ENCODE measurements around the gene ENTPD8.

Gene ENTPD8

DNA sequence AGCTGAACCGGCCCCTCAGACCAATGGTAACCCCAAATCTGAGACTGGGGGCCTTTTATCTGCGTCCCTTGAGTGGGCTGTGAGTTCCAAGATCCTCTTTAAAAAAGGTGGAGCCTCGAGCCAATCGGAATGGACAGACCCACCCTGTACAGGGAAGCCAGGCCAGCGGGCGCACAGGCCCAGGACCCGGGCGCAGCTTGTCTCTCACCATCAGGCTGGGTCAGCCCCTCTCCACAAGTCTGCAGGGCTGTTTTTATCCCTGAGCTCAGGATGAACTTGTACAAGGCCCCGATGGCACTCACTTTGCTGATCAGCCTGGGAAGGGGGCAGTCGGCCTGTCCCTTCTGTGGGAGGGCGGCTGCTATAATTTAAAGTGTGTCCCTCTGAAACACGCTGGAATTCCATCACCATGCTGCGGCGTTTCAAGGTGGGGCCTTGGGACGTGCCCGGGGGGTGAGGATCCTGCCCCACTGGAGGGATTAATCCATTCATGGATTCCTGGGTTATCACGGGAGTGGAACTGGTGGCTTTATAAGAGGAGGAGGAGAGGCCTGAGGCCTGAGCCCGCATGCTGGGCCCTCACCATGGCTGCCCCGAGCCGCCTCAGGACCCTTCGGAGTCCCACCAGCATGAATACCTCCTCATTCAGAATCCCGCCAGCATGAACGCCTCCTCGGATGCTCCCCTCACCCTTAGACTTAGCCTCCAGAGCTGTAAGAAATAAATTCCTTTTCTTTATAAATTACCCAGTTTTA lies 32.3 kb downstream of the ENTPD8 start:
- DNase-seq: no peak

DNA sequence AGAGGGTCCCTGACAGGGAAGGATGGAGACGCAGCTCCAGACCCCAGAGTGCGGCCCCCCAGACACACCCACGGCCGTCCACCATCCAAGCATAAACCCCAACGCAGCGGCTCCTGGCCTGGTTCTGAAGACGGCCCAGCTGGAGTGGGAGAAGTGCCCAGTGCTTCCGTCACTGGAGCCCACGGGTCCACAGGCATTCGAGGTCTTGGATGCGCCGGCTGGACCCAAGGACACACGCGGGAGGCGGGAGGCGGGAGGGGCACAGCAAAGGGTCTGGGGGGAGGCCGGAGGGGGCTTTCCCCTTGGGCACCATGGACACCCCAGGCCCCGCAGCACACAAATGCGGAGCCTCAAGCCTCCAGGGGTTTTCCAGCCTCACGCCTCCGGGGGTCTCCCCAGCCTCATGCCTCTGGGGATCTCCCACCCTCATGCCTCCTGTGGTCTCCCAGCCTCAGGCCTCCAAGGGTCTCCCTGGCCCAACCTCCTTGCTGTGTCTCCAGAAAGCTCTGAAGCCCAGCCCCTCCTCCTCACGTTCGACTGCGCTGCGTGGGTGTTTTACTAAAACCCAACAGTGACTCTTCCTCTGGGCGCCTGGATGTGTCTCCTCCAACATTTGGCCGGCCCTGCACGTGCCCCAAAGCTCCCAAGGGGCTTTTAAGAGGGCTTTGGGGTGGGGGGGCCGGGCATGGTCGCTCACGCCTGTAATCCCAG lies 33.4 kb downstream of the ENTPD8 start:
- DNase-seq: no peak

DNA sequence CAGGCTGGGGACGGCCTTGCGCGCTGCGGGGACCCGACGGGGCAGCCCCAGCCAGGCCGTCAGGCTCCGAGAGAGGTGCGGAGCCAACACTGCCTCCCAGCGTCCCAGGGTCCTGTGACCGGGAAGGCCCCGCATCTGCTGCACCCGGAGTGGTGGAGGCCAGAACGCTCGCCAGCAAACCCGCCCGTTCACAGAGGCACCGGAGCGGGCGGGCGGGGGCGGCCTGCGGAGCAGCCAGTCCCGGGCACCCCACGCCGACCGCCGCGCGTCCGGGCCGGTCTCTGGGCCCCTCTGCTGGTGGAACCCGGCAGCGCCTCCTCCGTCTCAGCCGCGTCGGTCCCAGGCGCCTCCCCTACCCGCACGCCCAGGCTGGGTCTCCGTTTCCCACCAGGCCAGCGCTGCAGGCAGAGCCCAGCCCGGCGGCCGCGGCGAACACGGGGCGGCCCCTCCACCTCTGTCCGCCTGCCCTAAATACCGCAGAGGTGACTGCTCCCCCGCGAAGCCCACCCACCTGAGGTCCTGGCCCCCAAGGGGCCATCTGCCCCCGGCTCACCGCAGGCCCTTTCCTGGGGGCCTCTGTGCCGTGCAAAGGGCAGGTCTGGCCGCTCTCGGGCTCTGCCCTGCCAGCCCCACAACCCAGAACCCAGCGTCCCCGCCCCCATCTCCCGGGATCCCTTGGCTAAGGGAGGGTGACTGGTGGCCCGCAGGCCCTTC lies 34.1 kb downstream of the ENTPD8 start:
- DNase-seq: peak; percentile 63 to 72

DNA sequence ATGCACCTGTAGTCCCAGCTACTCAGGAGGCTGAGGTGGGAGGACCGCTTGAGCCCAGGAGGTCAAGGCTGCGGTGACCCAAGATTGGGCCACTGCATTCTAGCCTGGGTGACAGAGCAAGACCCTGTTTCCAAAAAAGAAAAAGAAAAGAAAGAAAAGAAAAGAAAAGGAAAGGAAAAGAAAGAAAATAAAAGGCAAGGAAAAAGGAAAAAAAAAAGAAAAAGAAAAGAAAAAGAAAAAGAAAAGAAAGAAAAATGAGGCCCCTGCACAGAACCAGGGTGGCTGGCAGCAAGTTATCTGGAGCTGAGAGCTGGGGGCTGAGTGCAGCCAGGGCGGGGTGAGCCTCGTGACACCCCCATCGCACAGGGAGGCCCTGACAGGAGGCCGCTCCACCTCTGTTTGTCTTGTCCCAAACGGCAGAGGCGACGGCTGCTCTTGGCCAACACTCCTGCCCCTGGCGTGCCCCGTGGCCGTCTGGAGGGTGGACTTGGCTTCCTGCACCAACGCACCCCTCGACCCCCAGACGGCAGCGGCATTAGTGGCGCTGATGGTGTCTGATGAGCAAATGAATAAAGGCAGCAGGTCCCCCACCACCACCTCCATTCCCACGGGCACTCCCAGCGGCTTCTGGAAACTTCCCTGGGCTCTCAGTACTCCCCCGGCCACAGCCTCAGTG lies 34.9 kb downstream of the ENTPD8 start:
- no peak for DNase-seq

DNA sequence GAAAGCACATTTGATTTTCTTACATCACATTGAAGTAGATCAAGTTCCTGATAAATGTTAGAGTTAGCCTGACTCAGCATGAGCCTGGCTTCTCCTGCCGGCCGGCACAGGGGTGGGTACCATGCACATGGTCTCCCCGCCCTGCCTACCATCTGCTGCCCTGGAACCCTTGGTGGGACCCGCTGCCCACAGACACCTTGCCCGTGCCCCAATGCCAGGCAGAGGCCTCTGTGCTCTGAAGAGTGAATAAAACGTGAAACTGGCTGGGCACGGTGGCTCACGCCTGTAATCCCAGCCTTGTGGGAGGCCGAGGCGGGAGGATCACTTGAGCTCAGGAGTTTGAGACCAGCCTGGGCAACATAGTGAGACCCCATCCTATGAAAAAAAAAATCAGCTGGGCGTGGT lies 35.5 kb downstream of the ENTPD8 start:
- DNase-seq: no peak

DNA sequence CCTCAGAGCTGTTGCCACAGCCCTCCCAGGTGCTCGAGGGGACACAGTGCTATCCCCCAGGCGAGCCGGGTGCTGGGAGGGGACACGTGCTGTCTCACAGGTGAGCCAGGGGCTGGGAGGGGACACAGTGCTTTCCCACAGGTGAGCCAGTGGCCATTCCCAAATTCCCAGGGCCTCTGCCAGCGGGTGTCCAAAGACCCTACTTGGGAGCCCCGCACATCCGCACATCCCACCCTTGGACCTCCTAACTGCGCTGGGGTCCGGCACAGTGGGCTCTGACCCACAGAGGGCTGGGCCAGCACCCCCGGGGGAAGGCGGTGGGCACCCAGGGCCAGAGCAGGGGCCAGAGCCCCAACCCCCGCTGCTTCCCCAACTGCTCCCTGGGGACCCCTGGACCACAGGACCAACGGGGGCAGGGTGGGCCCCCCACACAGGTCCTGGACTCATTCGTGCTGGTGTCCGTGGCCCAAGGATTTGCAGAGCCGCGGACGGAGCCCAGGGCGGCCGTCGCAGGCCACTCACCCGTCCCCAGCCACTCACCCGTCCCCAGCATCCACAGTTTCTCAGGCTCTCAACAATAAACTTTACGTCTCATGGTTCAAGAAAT lies 36.1 kb downstream of the ENTPD8 start:
- no peak for DNase-seq

DNA sequence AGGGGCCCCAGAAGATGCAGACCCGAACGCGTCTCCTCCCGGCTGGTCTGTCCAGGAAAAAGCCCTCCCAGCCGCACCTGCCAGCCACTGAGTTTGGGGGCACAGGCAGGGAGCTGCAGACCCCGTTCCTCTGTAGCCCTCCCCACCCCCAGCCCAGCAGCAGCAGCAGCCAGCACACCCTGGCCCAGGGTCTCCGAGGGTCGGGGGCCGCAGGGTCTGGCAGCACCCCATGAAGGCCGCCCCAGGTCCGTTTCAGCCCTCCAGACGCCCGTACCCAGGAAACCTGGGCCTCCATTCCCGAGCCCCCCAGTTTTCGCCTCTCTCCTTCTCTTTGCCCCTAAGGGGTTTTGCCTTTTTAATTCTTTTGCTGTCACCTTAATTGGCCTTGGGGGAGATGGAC lies 37.9 kb downstream of the ENTPD8 start:
- no peak for DNase-seq

DNA sequence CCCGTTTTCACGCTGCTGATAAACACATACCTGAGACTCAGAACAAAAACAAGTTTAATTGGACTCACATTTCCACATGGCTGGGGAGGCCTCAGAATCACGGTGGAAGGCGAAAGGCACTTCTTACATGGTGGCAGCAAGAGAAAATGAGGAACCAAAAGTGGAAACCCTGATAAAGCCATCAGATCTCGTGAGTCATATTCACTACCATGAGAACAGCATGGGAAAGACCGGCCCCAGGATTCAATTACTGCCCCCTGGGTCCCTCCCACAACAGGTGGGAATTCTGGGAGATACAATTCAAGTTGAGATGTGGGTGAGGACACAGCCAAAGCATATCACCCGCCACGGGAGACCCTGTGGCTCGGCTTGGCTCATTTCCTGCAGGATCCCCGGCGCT lies 38.4 kb downstream of the ENTPD8 start:
- no peak for DNase-seq

DNA sequence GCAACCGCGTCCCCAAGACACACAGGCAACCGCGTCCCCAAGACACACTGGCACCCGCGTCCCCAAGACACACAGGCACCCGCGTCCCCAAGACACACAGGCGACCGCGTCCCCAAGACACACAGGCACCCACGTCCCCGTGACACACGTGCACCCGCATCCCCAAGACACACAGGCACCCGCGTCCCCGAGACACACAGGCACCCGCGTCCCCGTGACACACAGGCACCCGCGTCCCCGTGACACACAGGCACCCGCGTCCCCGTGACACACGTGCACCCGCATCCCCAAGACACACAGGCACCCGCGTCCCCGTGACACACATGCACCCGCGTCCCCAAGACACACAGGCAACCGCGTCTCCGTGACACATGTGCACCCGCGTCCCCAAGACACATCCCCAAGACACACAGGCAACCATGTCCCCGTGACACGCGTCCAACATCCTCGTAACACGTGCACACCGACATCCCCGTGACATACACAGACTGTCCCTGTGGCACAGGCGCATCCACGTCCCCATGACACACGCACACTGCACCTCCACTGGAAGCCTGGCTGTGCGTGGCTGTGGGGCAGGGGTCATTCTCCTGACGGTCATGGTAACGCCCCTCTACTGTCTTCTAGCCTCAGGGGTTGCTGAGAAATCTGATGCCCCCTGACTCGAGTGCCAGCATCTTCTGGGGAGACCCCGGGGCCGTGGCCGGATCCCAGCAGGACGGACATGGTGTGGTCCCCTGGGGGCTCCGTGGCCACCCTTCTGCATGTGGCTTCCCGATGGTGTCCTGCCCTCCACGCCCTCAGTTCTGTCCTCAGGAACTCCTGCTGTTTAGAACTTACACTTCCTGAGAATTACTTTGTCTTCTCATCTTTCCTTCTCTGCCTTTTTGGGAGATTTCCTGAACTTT lies 42.3 kb downstream of the ENTPD8 start:
- no peak for DNase-seq

DNA sequence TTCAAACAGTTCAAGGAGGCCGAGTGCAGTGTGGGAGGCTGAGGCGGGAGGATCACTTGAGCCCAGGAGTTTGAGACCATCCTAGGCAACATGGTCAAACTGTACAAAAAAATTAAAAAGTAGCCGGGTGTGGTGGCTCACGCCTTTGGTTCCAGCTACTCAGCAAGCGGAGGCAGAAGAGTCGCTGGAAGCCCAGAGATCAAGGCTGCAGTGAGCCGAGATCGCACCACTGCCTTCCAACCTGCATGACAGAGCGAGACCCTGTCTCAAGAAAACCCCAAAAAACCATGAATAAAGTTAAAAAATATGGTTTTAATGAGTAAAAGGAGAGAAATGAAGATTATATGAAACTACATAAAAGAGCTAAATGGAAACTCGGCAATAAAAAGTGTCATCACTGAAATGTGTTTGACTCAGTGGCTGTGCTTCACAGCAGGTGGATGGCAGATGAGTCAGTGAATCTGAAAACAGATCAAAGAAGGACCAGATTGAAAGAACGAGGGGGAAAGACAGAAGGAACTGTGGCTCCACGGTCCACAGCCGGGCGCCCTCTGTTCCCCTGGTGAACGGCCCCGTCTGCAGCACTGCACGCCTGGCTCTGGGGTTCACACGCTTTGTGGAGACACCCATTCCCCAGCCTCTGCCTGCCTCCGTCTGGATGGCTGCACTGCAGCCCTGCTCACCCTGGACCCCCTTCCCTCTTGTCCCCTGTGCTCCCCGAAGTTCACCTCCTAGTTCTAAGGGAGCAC lies 43.3 kb downstream of the ENTPD8 start:
- DNase-seq: no peak

DNA sequence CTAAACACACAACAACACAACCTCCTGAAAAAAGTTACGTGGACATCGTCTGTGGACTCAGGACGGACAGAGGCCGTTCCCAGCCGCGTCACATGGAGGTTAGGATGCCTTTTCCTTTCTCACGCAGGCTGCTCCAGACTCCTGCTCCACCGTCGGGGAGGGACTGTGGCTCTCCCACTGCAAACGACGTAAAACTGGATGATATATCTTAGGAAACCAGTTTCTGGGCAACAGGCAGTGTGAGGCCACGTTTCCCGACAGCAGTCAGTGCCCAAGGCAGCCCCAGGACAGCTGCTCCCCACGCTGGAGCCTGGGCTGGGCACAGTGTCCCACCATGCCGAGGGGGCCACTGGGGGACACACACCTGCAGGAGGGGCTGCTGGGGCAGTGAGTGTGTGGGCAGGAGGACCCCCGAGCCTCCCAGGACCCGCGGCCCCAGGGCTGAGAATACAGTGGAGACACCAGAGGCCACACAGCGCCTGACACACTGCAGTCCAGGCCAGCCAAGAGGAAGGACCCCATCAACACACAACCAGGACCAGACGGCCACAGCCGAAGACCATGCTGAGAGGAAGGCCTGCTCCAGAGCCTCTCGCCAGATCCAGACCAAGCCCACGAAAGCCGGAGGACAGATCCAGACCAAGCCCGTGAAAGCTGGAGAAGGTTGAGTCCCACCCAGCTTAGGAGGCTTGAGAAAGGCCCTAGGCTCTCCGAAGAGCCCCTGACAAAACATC lies 44.4 kb downstream of the ENTPD8 start:
- DNase-seq: no peak

DNA sequence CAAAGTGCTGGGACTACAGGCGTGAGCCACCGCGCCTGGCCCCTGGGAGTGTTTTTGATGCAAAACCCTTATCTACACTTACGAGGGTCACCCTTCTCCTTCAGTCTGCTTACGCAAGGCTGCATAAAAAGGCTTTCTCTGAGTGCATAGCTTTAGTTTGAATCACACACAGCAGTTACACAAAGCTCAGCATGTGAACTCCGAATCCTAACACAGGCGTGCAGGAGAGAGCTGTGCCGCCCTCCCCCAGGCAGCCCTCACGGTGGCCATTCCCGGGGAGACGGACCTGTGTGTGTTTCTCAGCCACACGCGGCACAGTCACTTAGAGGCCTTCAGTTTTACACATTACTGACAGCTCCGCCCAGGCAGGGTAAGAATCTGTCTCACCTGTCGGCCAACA lies 44.9 kb downstream of the ENTPD8 start:
- no peak for DNase-seq

DNA sequence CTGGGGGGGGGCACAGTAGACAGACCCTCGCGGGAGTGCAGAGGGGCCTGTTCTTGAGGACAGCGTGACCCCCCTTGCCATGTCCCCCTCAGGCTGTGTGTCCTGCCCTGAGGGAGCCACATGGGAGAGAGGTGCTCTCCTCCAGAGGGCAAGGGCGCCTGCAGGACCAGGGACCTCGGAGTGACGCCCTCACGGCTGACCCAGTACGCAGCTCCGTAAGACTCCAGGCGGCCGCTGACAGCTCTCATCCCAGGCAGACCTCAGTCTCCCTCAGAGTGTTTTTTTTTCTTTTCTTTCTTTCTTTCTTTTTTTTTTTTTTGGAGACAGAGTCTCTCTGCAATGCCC lies 45.5 kb downstream of the ENTPD8 start:
- DNase-seq: no peak

DNA sequence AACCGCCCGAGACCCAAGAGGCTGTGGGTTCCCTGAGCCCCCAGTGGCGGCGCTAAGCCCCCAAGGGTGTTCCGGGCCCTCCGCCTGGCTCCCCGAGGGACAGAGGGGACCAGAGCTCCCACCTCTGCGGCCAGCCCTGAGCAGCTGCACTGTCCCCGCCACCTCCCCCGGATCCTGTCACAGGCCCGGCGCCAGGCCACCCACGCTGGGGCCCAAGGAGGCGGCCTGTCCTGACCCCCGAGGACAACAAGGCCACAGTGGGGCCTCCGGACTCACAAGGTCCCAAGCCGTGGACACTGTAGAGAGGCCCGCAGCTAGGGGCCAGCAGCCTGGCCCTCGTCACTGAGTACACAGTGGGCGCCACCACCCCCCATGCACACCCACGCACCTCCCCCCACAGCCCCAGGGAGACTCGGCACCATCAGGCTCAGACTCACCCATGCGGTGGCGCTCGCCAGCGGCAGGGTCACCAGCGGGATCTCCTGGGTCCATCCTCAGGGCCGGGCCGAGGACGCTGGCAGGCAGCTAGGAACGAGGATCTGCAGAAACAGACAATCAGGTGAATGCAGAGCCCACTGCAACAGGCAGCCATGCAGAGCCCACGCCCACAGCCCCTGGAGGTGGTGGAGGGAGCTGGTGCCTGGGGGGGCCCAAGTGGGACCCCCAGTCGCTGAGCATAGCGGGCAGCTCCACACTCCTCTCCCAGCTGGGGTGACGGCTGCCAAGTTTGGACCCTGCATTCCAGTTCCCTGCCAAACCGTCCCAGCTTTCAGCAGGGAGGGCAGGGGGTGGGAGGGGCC lies 46.1 kb downstream of the ENTPD8 start:
- DNase-seq: no peak

DNA sequence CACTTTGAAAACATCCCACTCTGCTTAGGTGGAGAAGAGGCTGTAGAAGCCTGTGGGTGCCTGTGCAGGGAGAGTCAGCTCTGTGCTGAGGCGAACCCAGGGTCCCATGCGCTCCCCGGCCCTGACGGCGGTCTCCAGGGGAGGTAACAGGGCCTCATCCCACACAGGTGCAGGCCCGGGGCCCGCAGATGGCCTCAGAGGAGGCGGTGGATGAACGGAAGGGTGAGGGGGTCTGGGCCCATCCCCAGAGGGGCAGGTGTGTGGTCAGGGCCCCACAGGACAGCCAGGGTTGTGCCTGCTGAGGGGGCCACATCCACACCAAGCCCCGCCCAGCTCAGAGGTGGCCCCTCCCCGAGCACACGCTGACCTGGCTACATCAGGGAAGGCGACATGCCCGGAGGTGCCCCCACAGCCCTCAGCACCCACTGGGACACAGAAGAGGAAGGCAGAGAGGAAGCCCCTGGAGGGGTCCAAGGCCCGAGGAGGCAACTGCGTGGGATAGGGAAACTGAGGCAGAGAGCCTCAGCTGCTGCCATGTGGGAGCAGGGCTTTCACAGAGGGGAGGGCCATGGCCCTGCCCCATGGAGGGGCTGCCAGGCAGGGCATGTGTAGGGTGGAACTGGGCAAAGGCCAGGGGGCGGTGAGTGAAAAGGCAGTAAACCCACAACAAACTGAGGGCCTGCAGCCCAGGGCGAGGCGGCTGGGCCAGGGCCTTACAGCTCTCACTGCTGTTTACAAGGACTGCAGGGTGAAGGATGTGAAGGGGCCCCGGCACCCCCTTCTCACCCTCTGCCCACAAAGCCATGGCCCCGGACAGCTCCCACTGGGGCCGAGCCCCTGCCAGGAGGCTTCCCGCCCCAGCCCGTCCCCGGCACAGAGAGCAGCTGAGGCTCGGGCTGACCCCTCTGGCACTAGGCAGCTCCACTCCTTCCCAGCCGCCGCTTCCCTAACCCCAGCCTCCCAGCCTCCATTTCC lies 47.7 kb downstream of the ENTPD8 start:
- DNase-seq: no peak

DNA sequence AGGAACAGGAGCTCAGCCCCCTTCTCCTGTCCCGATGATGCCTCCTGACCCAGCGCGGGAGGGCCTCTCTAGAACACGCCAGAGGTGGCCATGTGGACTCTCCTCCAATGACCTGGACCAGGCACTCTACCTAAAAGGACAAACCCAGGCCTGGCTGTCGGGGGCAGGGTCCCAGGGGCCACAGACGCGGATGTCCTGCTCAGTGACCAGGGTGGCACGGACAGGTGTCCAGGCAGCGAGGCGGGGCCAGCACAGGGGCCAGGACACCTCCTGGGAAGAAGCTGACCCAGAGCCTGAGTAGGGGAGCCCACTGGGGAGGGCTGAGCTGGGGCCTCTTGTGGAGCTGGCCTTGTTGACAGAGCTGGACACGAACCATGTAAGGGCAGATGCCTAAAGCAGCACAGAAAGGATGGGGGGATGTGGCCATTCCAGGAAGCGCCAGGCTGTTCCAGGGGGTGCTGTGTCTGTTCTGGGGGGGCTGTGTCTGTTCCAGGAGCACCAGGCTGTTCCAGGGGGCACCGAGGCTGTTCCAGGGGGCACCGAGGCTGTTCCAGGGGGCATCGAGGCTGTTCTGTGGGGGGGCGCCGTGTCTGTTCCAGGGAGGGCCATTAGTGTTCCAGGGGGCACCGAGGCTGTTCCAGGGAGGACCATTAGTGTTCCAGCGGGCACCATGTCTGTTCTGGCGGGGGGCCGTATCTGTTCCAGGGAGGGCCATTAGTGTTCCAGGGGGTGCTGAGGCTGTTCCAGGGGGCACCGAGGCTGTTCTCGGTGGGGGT lies 48.7 kb downstream of the ENTPD8 start:
- DNase-seq: no peak

DNA sequence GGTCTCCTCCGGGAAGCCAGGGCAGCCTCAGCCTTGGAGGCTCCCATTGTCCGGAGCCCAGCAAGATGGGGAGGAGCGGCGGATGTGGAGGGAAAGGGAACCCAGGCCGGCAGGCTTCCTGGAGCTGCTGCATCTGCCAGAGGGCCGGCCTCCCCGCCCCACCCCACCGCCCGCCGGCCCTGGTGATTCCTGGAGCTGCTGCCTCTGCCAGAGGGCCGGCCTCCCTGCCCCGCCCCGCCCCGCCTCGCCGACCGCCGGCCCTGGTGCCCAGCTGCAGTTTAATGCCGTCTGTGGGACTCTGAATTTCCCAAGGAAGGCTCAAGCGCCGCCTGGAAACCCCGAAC lies 49.8 kb downstream of the ENTPD8 start:
- DNase-seq: no peak
